NCI-H82 (cell line): ENCODE results near the gene NKTR.

ENCODE experiments used
- DNase-seq: peaks from one replicate; lab custom pipeline; 2025; lab: John Stamatoyannopoulos, UW

NKTR gene

GRCh38 chr3:42649783-42650182 is 49.3 kb downstream of the NKTR start:
- no peak for DNase-seq

GRCh38 chr3:42651248-42652091 is 51.0 kb downstream of the NKTR start:
- no peak for DNase-seq

GRCh38 chr3:42652251-42652610 is 51.7 kb downstream of the NKTR start:
- no peak for DNase-seq

GRCh38 chr3:42652611-42653302 is 52.3 kb downstream of the NKTR start:
- peak; percentile 58 for DNase-seq

GRCh38 chr3:42653303-42653559 is 52.7 kb downstream of the NKTR start:
- no peak for DNase-seq

- DNase-seq = peak; percentile 49
These were observed 53.3 kb downstream of the NKTR start, which contains the start of gene ZBTB47 for GRCh38 chr3:42653560-42654330. Gene ZBTB47 (plus strand): TSS chr3:42653697. CDS start chr3:42658356, 4,659 bp downstream.

- DNase-seq = peak; percentile 61
These were observed 54.1 kb downstream of the NKTR start for GRCh38 chr3:42654331-42655201.

- peak; percentile 24 for DNase-seq
These were observed 54.9 kb downstream of the NKTR start for GRCh38 chr3:42655331-42655888.

- DNase-seq = no peak
These were observed 55.6 kb downstream of the NKTR start for GRCh38 chr3:42655980-42656679.

- DNase-seq = no peak
These were observed 56.5 kb downstream of the NKTR start for GRCh38 chr3:42656680-42657610.

GRCh38 chr3:42657675-42658074 is 57.2 kb downstream of the NKTR start:
- DNase-seq = no peak

- DNase-seq = no peak
These were observed 57.7 kb downstream of the NKTR start for GRCh38 chr3:42658091-42658770.

GRCh38 chr3:42658771-42659390 is 58.4 kb downstream of the NKTR start:
- no peak for DNase-seq

GRCh38 chr3:42659451-42660130 is 59.1 kb downstream of the NKTR start:
- DNase-seq = no peak

GRCh38 chr3:42660131-42660715 is 59.7 kb downstream of the NKTR start:
- DNase-seq = no peak

GRCh38 chr3:42660898-42661297 is 60.4 kb downstream of the NKTR start:
- peak; percentile 32 for DNase-seq

- no peak for DNase-seq
These were observed 61.1 kb downstream of the NKTR start for GRCh38 chr3:42661593-42662022.
